HG02642 (cell line): ENCODE results near the gene RPL10.

Experiments used
- ATAC-seq: cut with Tn5 transposase; IDR thresholded peaks from one replicate; pipeline ENCODE4 v1.9.1; 2021; ENCODE audit warnings: mild to moderate bottlenecking; ENCODE audit not compliant: unreplicated experiment, poor library complexity

Gene RPL10

GRCh38 chrX:154443992-154444754 is 46.0 kb downstream of the RPL10 start, which contains the start of gene FAM50A:
Gene FAM50A (plus strand): TSS chrX:154444141. CDS start chrX:154444236, 95 bp downstream.
- ATAC-seq = peak; percentile 65

- ATAC-seq = no peak
Observed at GRCh38 chrX:154444755-154445246, 46.6 kb downstream of the RPL10 start.

DNA sequence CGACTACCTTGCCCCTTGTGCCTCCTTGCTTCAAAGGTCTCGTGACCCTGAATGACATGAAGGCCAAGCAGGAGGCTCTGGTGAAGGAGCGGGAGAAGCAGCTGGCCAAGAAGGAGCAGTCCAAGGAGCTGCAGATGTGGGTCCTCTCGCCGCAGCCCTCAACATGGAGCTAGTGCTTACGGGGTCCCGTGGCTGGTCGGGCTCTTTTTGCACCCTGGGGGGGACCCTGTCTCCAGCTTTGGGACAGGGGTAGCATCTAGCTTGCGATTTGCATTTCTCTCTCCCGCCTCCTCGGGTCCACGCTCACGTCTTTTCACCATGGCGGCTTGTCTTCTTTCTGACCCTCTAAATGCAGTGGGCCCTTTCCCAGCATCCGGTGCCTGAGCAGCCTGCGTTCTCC is 47.6 kb downstream of the RPL10 start:
- no peak for ATAC-seq

DNA sequence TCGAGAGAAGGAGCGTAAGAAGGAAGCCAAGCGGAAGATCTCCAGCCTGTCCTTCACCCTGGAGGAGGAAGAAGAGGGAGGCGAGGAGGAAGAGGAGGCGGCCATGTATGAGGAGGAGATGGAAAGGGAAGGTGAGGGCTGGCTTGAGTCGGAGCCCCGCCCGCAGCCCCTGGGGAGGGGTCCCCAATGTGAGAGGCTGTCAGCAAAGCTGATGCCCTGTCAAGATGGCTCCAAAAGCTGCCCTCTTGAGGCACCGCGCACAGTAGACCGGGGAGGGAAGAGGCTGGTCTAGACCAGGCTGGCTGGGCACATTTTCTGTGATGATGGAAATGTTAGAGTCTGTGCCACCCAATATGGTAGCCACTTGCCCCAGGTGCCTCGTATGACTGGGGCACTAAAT is 48.3 kb downstream of the RPL10 start:
- ATAC-seq = no peak

DNA sequence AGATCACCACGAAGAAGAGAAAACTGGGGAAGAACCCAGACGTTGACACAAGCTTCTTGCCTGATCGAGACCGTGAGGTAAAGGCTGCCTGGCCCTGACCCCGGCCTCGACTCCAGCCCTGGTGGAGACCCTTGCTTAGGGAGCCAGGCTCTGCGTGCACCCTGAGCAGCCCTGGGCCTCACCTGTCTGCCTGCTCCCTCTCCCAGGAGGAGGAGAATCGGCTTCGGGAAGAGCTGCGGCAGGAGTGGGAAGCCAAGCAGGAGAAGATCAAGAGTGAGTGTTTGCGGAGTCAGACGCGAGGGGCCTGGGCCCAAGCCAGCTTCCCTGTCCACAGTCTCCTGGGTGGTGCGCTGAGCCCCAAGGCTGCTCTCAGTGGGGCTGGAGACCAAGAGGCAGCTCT is 50.3 kb downstream of the RPL10 start:
- ATAC-seq = no peak

- ATAC-seq = no peak
Observed at GRCh38 chrX:154449618-154450017, 51.4 kb downstream of the RPL10 start.

- ATAC-seq = no peak
Observed at GRCh38 chrX:154450312-154450711, 52.1 kb downstream of the RPL10 start.
